Esophagus squamous epithelium (tissue), 5 donors: Measurements from ENCODE around the gene RASSF3. TPM values are rescaled to one million over a fixed set of nuclear protein-coding genes. Genes with fewer than 3 reads are reported as not detected.
"Not testable (repeated sequence)": the region's sequence is repeated elsewhere in the genome, so short reads cannot be mapped to it uniquely, and the experiment has no call there.

Experiments used
- DNase-seq: peaks from one replicate; lab custom pipeline; 2025; lab: John Stamatoyannopoulos, UW
- H3K27ac ChIP-seq, 4 donors: fragments of 200-600 bp; sonication (generic); one replicate each; pipeline ENCODE4 v1.5.1; 2016 to 2019; ENCODE audit warnings: mild to moderate bottlenecking in 1 of 4
- H3K27me3 ChIP-seq, 4 donors: fragments of 200-600 bp; sonication (generic); 1 replicate in 3 of 4; 2 replicates in 1 of 4; pipeline versions ENCODE4 v1.5.1 to v1.6.0; 2017 to 2021; ENCODE audit warnings: antibody characterized with exemption in 1 of 4
- H3K36me3 ChIP-seq, 3 donors: fragments of 200-600 bp; sonication (generic); one replicate each; pipeline ENCODE4 v1.5.1; 2016 to 2019
- H3K4me1 ChIP-seq, 3 donors: fragments of 200-600 bp; sonication (generic); one replicate each; pipeline ENCODE4 v1.5.1; 2017 to 2019
- H3K4me3 ChIP-seq, 4 donors: fragments of 200-600 bp; sonication (generic); 1 replicate in 3 of 4; 2 replicates in 1 of 4; pipeline ENCODE4 v1.5.1; 2016 to 2019; ENCODE audit warnings: mild to moderate bottlenecking in 2 of 4, moderate library complexity in 1 of 4
- H3K9me3 ChIP-seq, 3 donors: fragments of 200-600 bp; sonication (generic); one replicate each; pipeline ENCODE4 v1.5.1; 2016 to 2019
- CTCF ChIP-seq, 6 experiments: fragments of 450-650 bp in 4 of 6; fragments of 200-600 bp in 2 of 6; sonication (generic) in 2 of 6; IDR thresholded peaks; one replicate each; pipeline ENCODE4 v1.5.1; 2016 to 2019; ENCODE audit warnings: antibody characterized with exemption in 6 of 6, mild to moderate bottlenecking in 4 of 6, moderate library complexity in 4 of 6
- POLR2A ChIP-seq, 4 donors: fragments of 450-650 bp; IDR thresholded peaks; one replicate each; pipeline ENCODE4 v1.6.1; 2017; ENCODE audit warnings: antibody characterized with exemption in 4 of 4, mild to moderate bottlenecking in 4 of 4, moderate library complexity in 3 of 4
- WGBS, 2 donors: methylation state at CpG; one replicate each; pipeline ENCODE4 v1.1.5; 2018; 5-methylcytosine and 5-hydroxymethylcytosine counted together
- intact Hi-C: fragments of 100-400 bp; cut with DNase I; formaldehyde crosslinking; loops from one replicate; pipeline ENCODE4 v1.15.0; 2022
- total RNA-seq, 4 donors: library from RNA; depleted of rRNA; stranded (reverse); fragments of >200 nt; gene quantifications; one replicate each; pipeline ENCODE4 v1.1.0, GENCODE V29; 2016
- donor health status: DM: yes; HTN: yes; CAD: no.

The RASSF3 gene
- total RNA-seq, 4 donors from 2014 or later: 10.4 to 44.4 (median 15.5) TPM

GRCh38 chr12:64611341-64612284 lies 1.3 kb downstream of the RASSF3 start:
- Histone ChIP-seq H3K9me3 (no peaks in the 10 kb centered on the region), H3K4me1 (peaks cover 5 to 61% (median 7%) of the 10 kb centered on the region in 3 donors), H3K27ac (peak overlapping the region; percentile 81 to 96 (median 92)), H3K27me3 (no peaks in the 10 kb centered on the region), H3K36me3 (no peaks in the 10 kb centered on the region), H3K4me3 (peak overlapping the region; percentile 86 to 99 (median 93))
- no peak for TF ChIP-seq POLR2A (IDR thresholded peaks at IDR 0.05)
- TF ChIP-seq CTCF (IDR thresholded peaks at IDR 0.05): no peak
- intact Hi-C loops: loop anchor here (10.0 kb wide), 1 partner anchor 83 kb away; no protein-coding TSS in a partner anchor
- WGBS, 2 donors: 11 to 22% methylated on average over 15 to 18 of the region's 31 CpGs
- no peak for DNase-seq

GRCh38 chr12:64612843-64613242 lies 2.5 kb downstream of the RASSF3 start:
- no peak for DNase-seq
- Histone ChIP-seq H3K36me3 (no peaks in the 10 kb centered on the region), H3K4me3 (peak overlapping the region in 3 of 4 donors; percentile 88 to 99 (median 98)), H3K27ac (peak overlapping the region in 3 of 4 donors; percentile 40 to 95 (median 88)), H3K4me1 (peaks cover 5 to 72% (median 7%) of the 10 kb centered on the region in 3 donors), H3K27me3 (no peaks in the 10 kb centered on the region), H3K9me3 (no peaks in the 10 kb centered on the region)
- intact Hi-C loops: loop anchor here (10.0 kb wide), 1 partner anchor 82 kb away; no protein-coding TSS in a partner anchor
- 37 to 47% methylated on average over 4 of the region's 4 CpGs for WGBS, 2 donors
- no peak for TF ChIP-seq POLR2A (IDR thresholded peaks at IDR 0.05)
- no peak for TF ChIP-seq CTCF (IDR thresholded peaks at IDR 0.05)

GRCh38 chr12:64613775-64614398 lies 3.6 kb downstream of the RASSF3 start:
- peaks cover 5 to 66% (median 7%) of the 10 kb centered on the region in 3 donors for H3K4me1 ChIP-seq
- WGBS, 2 donors: 87 to 91% methylated on average over 16 to 17 of the region's 19 CpGs
- H3K4me3 ChIP-seq: peak overlapping the region in 1 of 4 donors; percentile 4
- not testable (repeated sequence) for H3K36me3 ChIP-seq, H3K27me3 ChIP-seq, H3K9me3 ChIP-seq, DNase-seq
- peak overlapping the region in 3 of 4 donors; percentile 29 to 95 (median 88) for H3K27ac ChIP-seq
- intact Hi-C loops: loop anchor here (10.0 kb wide), 1 partner anchor 81 kb away; no protein-coding TSS in a partner anchor

GRCh38 chr12:64616201-64616600 lies 5.9 kb downstream of the RASSF3 start:
- Histone ChIP-seq H3K36me3 (no peaks in the 10 kb centered on the region), H3K4me1 (peaks cover 8 to 66% (median 10%) of the 10 kb centered on the region in 3 donors), H3K9me3 (no peaks in the 10 kb centered on the region), H3K4me3 (no peak overlapping the region), H3K27ac (peak overlapping the region in 3 of 4 donors; percentile 56 to 76 (median 56)), H3K27me3 (no peaks in the 10 kb centered on the region)
- no peak for DNase-seq
- TF ChIP-seq CTCF (IDR thresholded peaks at IDR 0.05) (no peak), POLR2A (IDR thresholded peaks at IDR 0.05) (no peak)
- WGBS, 2 donors: 31 to 42% methylated on average over 3 of the region's 3 CpGs
- intact Hi-C loops: loop anchor here (10.0 kb wide), 1 partner anchor 79 kb away; no protein-coding TSS in a partner anchor

GRCh38 chr12:64618953-64619590 lies 8.8 kb downstream of the RASSF3 start:
- H3K27ac ChIP-seq: peak overlapping the region in 3 of 4 donors; percentile 35 to 56 (median 56)
- intact Hi-C loops: loop anchor here (10.0 kb wide), 1 partner anchor 76 kb away; no protein-coding TSS in a partner anchor
- no peaks in the 10 kb centered on the region for H3K27me3 ChIP-seq
- no peak for DNase-seq
- no peaks in the 10 kb centered on the region for H3K36me3 ChIP-seq
- peaks cover 3 to 62% (median 8%) of the 10 kb centered on the region in 3 donors for H3K4me1 ChIP-seq
- TF ChIP-seq POLR2A (IDR thresholded peaks at IDR 0.05) (no peak), CTCF (IDR thresholded peaks at IDR 0.05) (no peak)
- no peaks in the 10 kb centered on the region for H3K9me3 ChIP-seq
- H3K4me3 ChIP-seq: no peak overlapping the region
- 61 to 75% methylated on average over 3 of the region's 3 CpGs for WGBS, 2 donors
